OCI-LY1 (cell line): Measurements from ENCODE around the gene ARHGEF10L.

Experiments
- EZH2 ChIP-seq: fragments of 200-600 bp; sonication (generic), shearing (Covaris generic); IDR thresholded peaks from 2 replicates; pipeline ENCODE4 v1.8.0; 2017; ENCODE audit warnings: borderline replicate concordance, mixed run types, mild to moderate bottlenecking, antibody characterized with exemption, low read length, moderate library complexity, mixed read lengths
- TF ChIP-seq, protein P1 (sequence below): fragments of 200-600 bp; sonication (generic), shearing (Covaris generic); IDR thresholded peaks from 2 replicates; pipeline ENCODE4 v1.5.1; 2017; ENCODE audit warnings: mild to moderate bottlenecking, antibody characterized with exemption, low read length, moderate library complexity, mixed read lengths

DNA sequence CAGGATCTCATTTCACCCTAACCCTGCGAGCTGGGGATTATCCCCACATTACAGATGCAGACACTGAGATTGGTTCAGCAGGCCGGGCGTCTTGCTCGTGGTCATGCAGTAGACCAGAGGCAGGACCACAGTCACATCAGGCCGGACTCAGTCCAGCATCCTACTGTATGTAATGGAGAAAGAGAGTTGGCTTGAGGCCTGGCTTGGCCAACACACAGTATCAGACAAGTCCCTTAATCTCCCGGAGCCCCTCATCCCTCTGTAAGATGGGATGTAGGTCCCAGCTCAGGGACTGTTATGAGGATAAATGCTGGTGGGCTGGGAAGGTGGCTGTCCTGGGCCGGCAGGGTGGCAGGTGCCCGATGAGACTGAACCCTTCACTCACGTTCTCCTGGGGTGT lies 149.5 kb downstream of the ARHGEF10L start:
- TF ChIP-seq, protein P1, sequence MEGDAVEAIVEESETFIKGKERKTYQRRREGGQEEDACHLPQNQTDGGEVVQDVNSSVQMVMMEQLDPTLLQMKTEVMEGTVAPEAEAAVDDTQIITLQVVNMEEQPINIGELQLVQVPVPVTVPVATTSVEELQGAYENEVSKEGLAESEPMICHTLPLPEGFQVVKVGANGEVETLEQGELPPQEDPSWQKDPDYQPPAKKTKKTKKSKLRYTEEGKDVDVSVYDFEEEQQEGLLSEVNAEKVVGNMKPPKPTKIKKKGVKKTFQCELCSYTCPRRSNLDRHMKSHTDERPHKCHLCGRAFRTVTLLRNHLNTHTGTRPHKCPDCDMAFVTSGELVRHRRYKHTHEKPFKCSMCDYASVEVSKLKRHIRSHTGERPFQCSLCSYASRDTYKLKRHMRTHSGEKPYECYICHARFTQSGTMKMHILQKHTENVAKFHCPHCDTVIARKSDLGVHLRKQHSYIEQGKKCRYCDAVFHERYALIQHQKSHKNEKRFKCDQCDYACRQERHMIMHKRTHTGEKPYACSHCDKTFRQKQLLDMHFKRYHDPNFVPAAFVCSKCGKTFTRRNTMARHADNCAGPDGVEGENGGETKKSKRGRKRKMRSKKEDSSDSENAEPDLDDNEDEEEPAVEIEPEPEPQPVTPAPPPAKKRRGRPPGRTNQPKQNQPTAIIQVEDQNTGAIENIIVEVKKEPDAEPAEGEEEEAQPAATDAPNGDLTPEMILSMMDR: no peak
- no peak for TF ChIP-seq EZH2
